Measurements from ENCODE around the gene DIAPH3. TPM values are rescaled to one million over a fixed set of nuclear protein-coding genes. Genes with fewer than 3 reads are reported as not detected.

DIAPH3 gene
- polyA plus RNA-seq, 1 of the 3 experiments (the other 2 are of a cell fraction), result 5.4 TPM

DNA sequence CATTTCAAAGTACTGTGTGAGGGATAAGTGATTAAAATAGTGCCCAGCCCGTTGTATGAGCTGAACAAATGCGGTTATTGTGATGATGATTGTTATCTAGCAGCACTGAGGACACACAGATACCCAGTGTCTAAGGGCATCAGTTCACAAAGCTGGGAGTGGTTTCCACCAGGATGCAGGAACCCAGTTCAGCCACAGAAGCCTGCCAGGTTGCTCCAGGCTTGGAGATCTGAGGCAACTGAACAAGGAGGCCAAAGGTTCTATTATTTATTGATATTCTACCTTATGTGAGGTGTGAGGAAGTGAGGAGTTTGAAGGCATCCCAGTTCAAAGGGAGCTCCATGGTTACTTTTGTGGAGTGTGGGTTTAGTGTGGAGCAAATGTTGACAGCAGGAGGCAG lies 13.2 kb downstream of the DIAPH3 start:
- Histone ChIP-seq H2AFZ (ENCODE audit: low read depth) (0 out of 2 replicates have a peak overlapping the region, but pooled peaks have one; percentile 45), H3K9me2 (no peaks in the 10 kb centered on the region), H3K9ac (no peak overlapping the region), H3K4me1 (ENCODE audit: control insufficient read depth in 1 of 2, insufficient read depth in 2 of 2, low read depth in 1 of 2, low read length in 1 of 2) (peaks cover 5 to 45% of the 10 kb centered on the region in 2 experiments), H3K36me3 (replicated peaks in 1 of 2; ENCODE audit: control insufficient read depth in 1 of 2, insufficient read depth in 2 of 2, low read length in 1 of 2) (no peaks in the 10 kb centered on the region), H3K4me3 (ENCODE audit: low read depth in 2 of 2, low read length in 1 of 2) (no peak overlapping the region), H3K9me3 (no peaks in the 10 kb centered on the region), H3K27ac (ENCODE audit: low read depth in 2 of 2, low read length in 1 of 2) (no peak overlapping the region), H4K20me1 (ENCODE audit: insufficient read depth) (peaks cover 17% of the 10 kb centered on the region; the same call in 1 of the 2 replicates), H3F3A (replicated peaks; ENCODE audit: insufficient read depth) (no peaks in the 10 kb centered on the region), H3K79me2 (ENCODE audit: insufficient read depth) (peaks cover 100% of the 10 kb centered on the region), H3K4me2 (no peak overlapping the region), H3K27me3 (ENCODE audit: insufficient read depth) (no peaks in the 10 kb centered on the region)
- no peak for TF ChIP-seq MXI1 (IDR thresholded peaks at IDR 0.05; ENCODE audit: low read depth, low read length)
- TF ChIP-seq, protein P1, sequence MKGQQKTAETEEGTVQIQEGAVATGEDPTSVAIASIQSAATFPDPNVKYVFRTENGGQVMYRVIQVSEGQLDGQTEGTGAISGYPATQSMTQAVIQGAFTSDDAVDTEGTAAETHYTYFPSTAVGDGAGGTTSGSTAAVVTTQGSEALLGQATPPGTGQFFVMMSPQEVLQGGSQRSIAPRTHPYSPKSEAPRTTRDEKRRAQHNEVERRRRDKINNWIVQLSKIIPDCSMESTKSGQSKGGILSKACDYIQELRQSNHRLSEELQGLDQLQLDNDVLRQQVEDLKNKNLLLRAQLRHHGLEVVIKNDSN (IDR thresholded peaks at IDR 0.05; ENCODE audit: borderline replicate concordance, low read depth), result no peak
- no peak for TF ChIP-seq RXRA (IDR thresholded peaks at IDR 0.05; ENCODE audit: borderline replicate concordance, low read depth)
- no peak for TF ChIP-seq CHD2 (IDR thresholded peaks at IDR 0.05; ENCODE audit: low read length, partially characterized antibody)
- no peak for TF ChIP-seq FOXM1 (IDR thresholded peaks at IDR 0.05; ENCODE audit: low read depth)
- TF ChIP-seq FOXJ3 (CRISPR knock-in tag; IDR thresholded peaks at IDR 0.05), result no peak
- no peak for TF ChIP-seq ELF1 (IDR thresholded peaks at IDR 0.05)
- TF ChIP-seq SIN3A (IDR thresholded peaks at IDR 0.05; ENCODE audit: borderline replicate concordance, low read depth, low read length), result no peak
- no peak for TF ChIP-seq YY1 (IDR thresholded peaks at IDR 0.05; ENCODE audit: low read depth)
- TF ChIP-seq, protein P2, sequence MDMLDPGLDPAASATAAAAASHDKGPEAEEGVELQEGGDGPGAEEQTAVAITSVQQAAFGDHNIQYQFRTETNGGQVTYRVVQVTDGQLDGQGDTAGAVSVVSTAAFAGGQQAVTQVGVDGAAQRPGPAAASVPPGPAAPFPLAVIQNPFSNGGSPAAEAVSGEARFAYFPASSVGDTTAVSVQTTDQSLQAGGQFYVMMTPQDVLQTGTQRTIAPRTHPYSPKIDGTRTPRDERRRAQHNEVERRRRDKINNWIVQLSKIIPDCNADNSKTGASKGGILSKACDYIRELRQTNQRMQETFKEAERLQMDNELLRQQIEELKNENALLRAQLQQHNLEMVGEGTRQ (IDR thresholded peaks at IDR 0.05; ENCODE audit: borderline replicate concordance, low read depth, low read length), result no peak
- TF ChIP-seq, protein P3, sequence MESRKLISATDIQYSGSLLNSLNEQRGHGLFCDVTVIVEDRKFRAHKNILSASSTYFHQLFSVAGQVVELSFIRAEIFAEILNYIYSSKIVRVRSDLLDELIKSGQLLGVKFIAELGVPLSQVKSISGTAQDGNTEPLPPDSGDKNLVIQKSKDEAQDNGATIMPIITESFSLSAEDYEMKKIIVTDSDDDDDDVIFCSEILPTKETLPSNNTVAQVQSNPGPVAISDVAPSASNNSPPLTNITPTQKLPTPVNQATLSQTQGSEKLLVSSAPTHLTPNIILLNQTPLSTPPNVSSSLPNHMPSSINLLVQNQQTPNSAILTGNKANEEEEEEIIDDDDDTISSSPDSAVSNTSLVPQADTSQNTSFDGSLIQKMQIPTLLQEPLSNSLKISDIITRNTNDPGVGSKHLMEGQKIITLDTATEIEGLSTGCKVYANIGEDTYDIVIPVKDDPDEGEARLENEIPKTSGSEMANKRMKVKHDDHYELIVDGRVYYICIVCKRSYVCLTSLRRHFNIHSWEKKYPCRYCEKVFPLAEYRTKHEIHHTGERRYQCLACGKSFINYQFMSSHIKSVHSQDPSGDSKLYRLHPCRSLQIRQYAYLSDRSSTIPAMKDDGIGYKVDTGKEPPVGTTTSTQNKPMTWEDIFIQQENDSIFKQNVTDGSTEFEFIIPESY (IDR thresholded peaks at IDR 0.05; ENCODE audit: borderline replicate concordance, low read depth), result no peak
- no peak for TF ChIP-seq EZH2phosphoT487 (IDR thresholded peaks at IDR 0.05; ENCODE audit: borderline replicate concordance, low read depth)
- ChIA-PET POLR2A (no interaction called here), CTCF (interaction anchor here (0.6 to 1.0 kb wide), 3 partner anchors 11 to 613 kb away, joined by 3 to 4 read pairs (median 3); no protein-coding TSS in a partner anchor)
- DNase-seq, result no peak
- 68% methylated on average over 2 of the region's 2 CpGs for WGBS (ENCODE audit: low lambda C conversion rate)

DNA sequence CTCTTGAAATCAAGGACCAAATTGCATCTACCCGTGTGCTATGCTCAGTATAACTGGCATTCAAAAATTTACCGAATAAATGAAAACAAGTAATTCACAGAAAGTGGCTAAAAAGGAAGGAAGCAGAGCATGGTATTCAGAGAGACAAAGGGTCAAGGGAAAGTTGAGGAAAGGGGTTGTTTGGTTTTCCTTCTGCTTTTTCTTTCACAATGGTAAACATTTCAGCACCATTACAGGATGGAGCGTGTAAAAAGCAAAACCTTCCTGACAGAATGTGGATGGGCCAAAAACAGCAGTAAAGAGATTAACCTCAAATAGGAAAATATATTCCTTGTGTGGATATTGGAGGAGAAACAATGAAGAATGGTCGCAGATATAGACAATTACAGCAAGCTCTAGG lies 14.8 kb downstream of the DIAPH3 start:
- H3K36me3 ChIP-seq (replicated peaks in 1 of 2; ENCODE audit: control insufficient read depth in 1 of 2, insufficient read depth in 2 of 2, low read length in 1 of 2), result no peaks in the 10 kb centered on the region
- no peaks in the 10 kb centered on the region for H3K9me3 ChIP-seq
- no peak overlapping the region for H3K27ac ChIP-seq (ENCODE audit: low read depth in 2 of 2, low read length in 1 of 2)
- no peak overlapping the region for H3K4me3 ChIP-seq (ENCODE audit: low read depth in 2 of 2, low read length in 1 of 2)
- 98% methylated on average over 4 of the region's 4 CpGs for WGBS (ENCODE audit: low lambda C conversion rate)
- H3F3A ChIP-seq (replicated peaks; ENCODE audit: insufficient read depth), result no peaks in the 10 kb centered on the region
- peaks cover 5 to 40% of the 10 kb centered on the region in 2 experiments for H3K4me1 ChIP-seq (ENCODE audit: control insufficient read depth in 1 of 2, insufficient read depth in 2 of 2, low read depth in 1 of 2, low read length in 1 of 2)
- no peaks in the 10 kb centered on the region for H3K9me2 ChIP-seq
- no peak overlapping the region for H3K9ac ChIP-seq
- no peak overlapping the region for H3K4me2 ChIP-seq
- CTCF ChIA-PET, result interaction anchor here (1.0 kb wide), 1 partner anchor 16 kb away, joined by 3 read pairs; no protein-coding TSS in a partner anchor
- peaks cover 100% of the 10 kb centered on the region for H3K79me2 ChIP-seq (ENCODE audit: insufficient read depth)
- no peak overlapping the region; the same call in 1 of the 2 replicates for H2AFZ ChIP-seq (ENCODE audit: low read depth)
- H4K20me1 ChIP-seq (ENCODE audit: insufficient read depth), result peaks cover 25% of the 10 kb centered on the region; the same call in 1 of the 2 replicates
- no peaks in the 10 kb centered on the region for H3K27me3 ChIP-seq (ENCODE audit: insufficient read depth)
- DNase-seq, result no peak
- POLR2A ChIA-PET, result no interaction called here
- TF ChIP-seq FOXJ3 (CRISPR knock-in tag; IDR thresholded peaks at IDR 0.05) (no peak), GATA2 (CRISPR knock-in tag; IDR thresholded peaks at IDR 0.05) (no peak), EP300 (IDR thresholded peaks at IDR 0.05; ENCODE audit: borderline replicate concordance in 1 of 2, low read depth in 1 of 2, low read length in 1 of 2) (no peak), RXRA (IDR thresholded peaks at IDR 0.05; ENCODE audit: borderline replicate concordance, low read depth) (no peak), NRF1 (IDR thresholded peaks at IDR 0.05; ENCODE audit: low read depth, low read length) (no peak), CHD2 (IDR thresholded peaks at IDR 0.05; ENCODE audit: low read length, partially characterized antibody) (no peak)
- TF ChIP-seq, protein P4, sequence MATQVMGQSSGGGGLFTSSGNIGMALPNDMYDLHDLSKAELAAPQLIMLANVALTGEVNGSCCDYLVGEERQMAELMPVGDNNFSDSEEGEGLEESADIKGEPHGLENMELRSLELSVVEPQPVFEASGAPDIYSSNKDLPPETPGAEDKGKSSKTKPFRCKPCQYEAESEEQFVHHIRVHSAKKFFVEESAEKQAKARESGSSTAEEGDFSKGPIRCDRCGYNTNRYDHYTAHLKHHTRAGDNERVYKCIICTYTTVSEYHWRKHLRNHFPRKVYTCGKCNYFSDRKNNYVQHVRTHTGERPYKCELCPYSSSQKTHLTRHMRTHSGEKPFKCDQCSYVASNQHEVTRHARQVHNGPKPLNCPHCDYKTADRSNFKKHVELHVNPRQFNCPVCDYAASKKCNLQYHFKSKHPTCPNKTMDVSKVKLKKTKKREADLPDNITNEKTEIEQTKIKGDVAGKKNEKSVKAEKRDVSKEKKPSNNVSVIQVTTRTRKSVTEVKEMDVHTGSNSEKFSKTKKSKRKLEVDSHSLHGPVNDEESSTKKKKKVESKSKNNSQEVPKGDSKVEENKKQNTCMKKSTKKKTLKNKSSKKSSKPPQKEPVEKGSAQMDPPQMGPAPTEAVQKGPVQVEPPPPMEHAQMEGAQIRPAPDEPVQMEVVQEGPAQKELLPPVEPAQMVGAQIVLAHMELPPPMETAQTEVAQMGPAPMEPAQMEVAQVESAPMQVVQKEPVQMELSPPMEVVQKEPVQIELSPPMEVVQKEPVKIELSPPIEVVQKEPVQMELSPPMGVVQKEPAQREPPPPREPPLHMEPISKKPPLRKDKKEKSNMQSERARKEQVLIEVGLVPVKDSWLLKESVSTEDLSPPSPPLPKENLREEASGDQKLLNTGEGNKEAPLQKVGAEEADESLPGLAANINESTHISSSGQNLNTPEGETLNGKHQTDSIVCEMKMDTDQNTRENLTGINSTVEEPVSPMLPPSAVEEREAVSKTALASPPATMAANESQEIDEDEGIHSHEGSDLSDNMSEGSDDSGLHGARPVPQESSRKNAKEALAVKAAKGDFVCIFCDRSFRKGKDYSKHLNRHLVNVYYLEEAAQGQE (IDR thresholded peaks at IDR 0.05; ENCODE audit: low read depth, low read length), result no peak
- TF ChIP-seq, protein P2 (IDR thresholded peaks at IDR 0.05; ENCODE audit: borderline replicate concordance, low read depth, low read length), result no peak
- TF ChIP-seq, protein P5, sequence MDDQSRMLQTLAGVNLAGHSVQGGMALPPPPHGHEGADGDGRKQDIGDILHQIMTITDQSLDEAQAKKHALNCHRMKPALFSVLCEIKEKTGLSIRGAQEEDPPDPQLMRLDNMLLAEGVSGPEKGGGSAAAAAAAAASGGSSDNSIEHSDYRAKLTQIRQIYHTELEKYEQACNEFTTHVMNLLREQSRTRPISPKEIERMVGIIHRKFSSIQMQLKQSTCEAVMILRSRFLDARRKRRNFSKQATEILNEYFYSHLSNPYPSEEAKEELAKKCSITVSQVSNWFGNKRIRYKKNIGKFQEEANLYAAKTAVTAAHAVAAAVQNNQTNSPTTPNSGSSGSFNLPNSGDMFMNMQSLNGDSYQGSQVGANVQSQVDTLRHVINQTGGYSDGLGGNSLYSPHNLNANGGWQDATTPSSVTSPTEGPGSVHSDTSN (IDR thresholded peaks at IDR 0.05), result no peak

Data from SK-N-SH (cell line).